Retinal pigment epithelial cell (primary cell): ENCODE results near the gene SLC44A5.
"Not testable (repeated sequence)": the region's sequence is repeated elsewhere in the genome, so short reads cannot be mapped to it uniquely, and the experiment has no call there.

ENCODE experiments used
- DNase-seq: peaks from one replicate; pipeline ENCODE4 v3.0.0-alpha.2; 2010; ENCODE audit warnings: low read depth
- H3K4me3 ChIP-seq: 2 replicates; pipeline ENCODE4 v1.5.1; 2011; ENCODE audit warnings: mild to moderate bottlenecking, low read length, control low read depth, moderate library complexity
- CTCF ChIP-seq: conservative IDR thresholded peaks from 2 replicates; pipeline ENCODE4 v1.5.1; 2011; ENCODE audit warnings: low read depth, low read length, control low read depth, inconsistent platforms

SLC44A5 gene

GRCh38 chr1:75611014-75611413 lies at the start of gene SLC44A5:
SLC44A5 (minus strand) TSS chr1:75611114; CDS start chr1:75541447, 69,667 bp downstream.
- TF ChIP-seq CTCF: no peak
- H3K4me3 ChIP-seq: no peak within 1 kb of the TSS
- no peak for DNase-seq

GRCh38 chr1:75655931-75656330 lies 45.0 kb upstream of the SLC44A5 start:
- H3K4me3 ChIP-seq: no peak overlapping the region
- no peak for TF ChIP-seq CTCF
- DNase-seq: no peak

- H3K4me3 ChIP-seq, DNase-seq: not testable (repeated sequence)
These were observed 36.3 kb upstream of the SLC44A5 start for GRCh38 chr1:75647183-75647582.

GRCh38 chr1:75645153-75645552 lies 34.2 kb upstream of the SLC44A5 start:
- DNase-seq, H3K4me3 ChIP-seq: not testable (repeated sequence)

GRCh38 chr1:75643460-75643859 lies 32.5 kb upstream of the SLC44A5 start:
- peak; percentile 19 for DNase-seq

GRCh38 chr1:75641325-75641724 lies 30.4 kb upstream of the SLC44A5 start:
- TF ChIP-seq CTCF: no peak
- DNase-seq: no peak
- no peak overlapping the region for H3K4me3 ChIP-seq

More at GRCh38 chr1:75643460-75643859, 32.5 kb upstream of the SLC44A5 start:
- no peak overlapping the region for H3K4me3 ChIP-seq
- no peak for TF ChIP-seq CTCF

GRCh38 chr1:75640137-75640536 lies 29.2 kb upstream of the SLC44A5 start:
- DNase-seq: no peak
- TF ChIP-seq CTCF: no peak
- no peak overlapping the region for H3K4me3 ChIP-seq

GRCh38 chr1:75632350-75632949 lies 21.5 kb upstream of the SLC44A5 start:
- H3K4me3 ChIP-seq: no peak overlapping the region
- TF ChIP-seq CTCF: peak; percentile 88
- no peak for DNase-seq
